AML-193 (cell line): ENCODE measurements around the gene GRID2IP.
"Not testable (repeated sequence)": the region's sequence is repeated elsewhere in the genome, so short reads cannot be mapped to it uniquely, and the experiment has no call there.

Experiments used
- DNase-seq, 2 experiments: peaks; one replicate each; lab custom pipeline; 2025; lab: John Stamatoyannopoulos, UW

The GRID2IP gene

DNA sequence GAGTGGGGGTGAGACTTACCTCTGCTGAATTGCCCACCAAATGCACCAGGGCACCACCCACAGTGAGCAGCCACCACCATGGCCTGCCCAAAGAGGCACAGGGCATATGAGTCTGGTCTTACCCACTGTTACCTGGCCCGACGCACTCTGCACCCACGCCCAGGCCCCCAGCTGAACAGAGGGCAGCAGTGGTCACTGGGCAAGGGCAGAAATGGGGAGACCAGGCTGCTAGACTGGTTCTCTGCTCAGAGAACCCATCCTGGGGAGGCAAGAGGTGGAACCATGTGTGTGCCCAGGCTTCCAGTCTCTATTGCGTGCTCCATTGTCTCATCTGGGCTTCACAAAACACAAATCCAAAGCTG, 64.1 kb downstream of the GRID2IP start:
- no peak for DNase-seq

GRCh38 chr7:6486438-6487183, 64.7 kb downstream of the GRID2IP start:
- no peak for DNase-seq

DNA sequence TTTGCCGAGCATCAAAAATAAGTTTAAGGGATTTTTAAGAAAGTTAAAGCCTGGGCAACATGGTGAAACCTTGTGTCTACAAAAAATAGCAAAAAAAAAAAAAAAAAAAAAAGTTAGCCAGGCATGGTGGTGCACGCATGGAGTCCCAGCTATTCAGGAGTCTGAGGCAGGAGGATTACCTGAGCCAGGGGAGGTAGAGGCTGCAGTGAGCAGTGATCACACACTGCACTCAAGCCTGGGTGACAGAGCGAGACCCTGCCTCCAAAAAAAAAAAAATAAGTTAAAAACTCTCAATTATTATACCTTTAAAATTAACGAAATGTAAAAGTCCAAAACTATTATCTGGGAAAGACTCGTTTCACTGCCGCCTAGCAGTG, 68.5 kb downstream of the GRID2IP start:
- no peak for DNase-seq

- DNase-seq = no peak
Measured at GRCh38 chr7:6482307-6482706, 69.0 kb downstream of the GRID2IP start.

DNA sequence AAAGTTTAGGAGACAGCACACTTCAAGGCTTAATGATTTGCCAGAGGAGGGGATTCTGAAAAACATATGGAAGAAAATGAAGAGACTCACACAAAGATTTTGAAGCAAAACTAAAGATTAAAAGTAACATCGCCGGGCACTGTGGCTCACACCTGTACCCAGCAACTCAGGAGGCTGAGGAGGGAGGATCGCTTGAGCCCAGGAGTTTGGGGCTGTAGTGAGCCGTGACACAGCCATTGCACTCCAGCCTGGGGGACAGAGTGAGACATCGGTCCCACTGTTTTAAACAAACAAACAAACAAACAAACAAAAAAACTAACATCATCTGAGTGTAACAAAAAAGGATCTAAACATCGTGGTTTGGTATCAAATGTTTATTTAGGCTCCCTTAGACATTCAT, 69.8 kb downstream of the GRID2IP start:
- no peak for DNase-seq

DNA sequence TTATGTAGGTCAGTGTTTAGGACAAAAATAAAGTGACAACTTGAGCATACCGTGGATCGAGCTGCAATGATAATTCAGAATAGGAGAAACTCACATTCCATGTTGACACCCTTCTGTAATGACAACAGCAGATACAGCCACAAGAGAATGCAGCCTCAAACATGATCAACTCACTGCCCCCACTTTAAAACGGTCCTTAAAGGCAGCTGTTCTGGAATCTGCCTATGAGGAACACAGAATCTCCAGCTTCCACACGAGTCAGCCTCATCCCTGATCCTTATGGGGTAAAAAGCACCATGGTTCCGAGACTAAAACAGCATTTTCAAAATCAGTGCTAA, 71.0 kb downstream of the GRID2IP start:
- DNase-seq = no peak

- DNase-seq = no peak
Measured at GRCh38 chr7:6479067-6479466, 72.2 kb downstream of the GRID2IP start.

DNA sequence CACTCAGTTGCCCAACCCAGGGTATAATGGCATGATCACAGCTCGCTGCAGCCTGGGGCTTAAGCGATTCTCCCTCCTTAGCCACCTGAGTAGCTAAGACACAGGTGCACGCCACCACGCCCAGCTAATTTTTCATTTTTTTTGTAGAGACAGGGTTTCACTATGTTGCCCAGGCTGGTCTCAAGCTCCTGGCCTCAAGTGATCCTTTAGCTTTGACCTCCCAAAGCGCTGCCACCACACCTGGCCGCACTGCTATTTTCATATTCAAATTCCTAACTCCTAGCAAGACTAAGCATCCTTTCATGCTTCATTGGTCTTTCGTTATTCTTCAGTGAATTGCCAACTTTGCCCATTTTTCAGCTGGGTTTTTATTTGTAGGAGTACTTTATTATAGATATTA, 73.1 kb downstream of the GRID2IP start:
- no peak for DNase-seq

- DNase-seq = no peak
Measured at GRCh38 chr7:6477318-6477660, 74.0 kb downstream of the GRID2IP start.

GRCh38 chr7:6476596-6477317, 74.5 kb downstream of the GRID2IP start:
- no peak for DNase-seq

- DNase-seq = no peak
Measured at GRCh38 chr7:6475433-6476186, 75.7 kb downstream of the GRID2IP start.

- no peak for DNase-seq
Measured at GRCh38 chr7:6465862-6466261, 85.4 kb downstream of the GRID2IP start.

DNA sequence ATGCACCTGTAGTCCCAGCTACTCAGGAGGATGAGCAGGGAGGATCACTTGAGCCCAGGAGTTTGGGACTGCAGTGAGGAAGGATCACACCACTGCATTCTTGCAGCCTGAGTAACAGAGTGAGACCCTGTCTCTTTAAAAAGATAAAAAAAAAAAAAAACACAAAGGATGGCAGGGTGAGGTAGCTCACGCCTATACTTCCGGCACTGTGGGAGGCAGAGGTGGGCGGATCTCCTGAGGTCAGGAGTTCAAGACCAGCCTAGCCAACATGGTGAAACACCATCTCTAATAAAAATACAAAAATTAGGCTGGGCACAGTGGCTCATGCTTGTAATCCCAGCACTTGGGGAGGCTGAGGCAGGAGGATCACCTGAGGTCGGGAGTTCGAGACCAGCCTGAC, 87.7 kb downstream of the GRID2IP start:
- DNase-seq = not testable (repeated sequence)

- no peak for DNase-seq
Measured at GRCh38 chr7:6461946-6462550, 89.2 kb downstream of the GRID2IP start.

DNA sequence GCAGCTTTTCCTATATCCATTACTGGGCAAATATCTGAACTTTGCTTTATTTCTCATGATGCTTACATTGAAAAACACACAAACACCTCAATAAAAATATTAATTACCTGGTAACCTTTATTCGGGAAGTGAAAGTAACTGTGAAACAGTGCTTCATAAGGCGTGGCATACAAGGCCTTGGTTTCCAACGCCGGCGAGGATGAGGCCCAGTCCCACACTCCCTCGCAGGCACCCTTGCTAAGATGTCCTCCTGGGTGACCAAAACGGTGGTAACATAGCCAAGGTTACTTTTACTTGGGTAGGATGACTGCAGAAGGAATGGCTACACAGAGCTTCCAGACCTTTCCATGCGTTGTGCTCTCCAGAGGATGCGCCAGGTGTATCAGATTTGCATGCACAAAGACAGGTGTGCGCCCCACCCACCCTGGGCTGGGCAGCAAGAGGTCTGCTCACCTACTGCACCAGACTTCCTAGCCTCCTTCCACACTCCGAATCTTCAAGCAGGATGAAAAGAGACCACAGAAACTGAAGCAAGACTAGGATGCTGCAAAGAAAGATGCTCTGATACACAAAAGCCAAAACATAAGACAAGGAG, 90.2 kb downstream of the GRID2IP start:
- DNase-seq = no peak

GRCh38 chr7:6460303-6460702, 91.0 kb downstream of the GRID2IP start:
- DNase-seq = no peak

- not testable (repeated sequence) for DNase-seq
Measured at GRCh38 chr7:6458676-6459075, 92.6 kb downstream of the GRID2IP start.

DNA sequence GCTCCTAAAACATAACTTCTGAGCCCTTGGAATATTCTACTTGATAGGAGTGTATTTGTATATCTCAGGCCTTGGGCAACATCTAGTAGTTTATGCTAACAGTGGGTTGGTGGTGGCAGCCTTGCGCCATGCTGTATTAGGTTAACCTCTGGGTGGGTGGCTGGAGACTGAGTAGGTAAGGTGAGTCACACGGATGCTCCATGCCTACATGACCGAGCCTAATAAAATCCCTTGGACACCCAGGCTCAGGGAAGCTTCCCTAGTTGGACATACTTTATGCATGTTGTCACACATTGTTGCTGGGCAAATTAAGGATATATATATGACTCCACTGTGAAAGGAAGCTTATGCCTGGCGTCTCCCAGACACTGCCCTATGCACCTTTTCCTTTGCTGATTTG, 97.5 kb downstream of the GRID2IP start:
- DNase-seq = no peak

DNA sequence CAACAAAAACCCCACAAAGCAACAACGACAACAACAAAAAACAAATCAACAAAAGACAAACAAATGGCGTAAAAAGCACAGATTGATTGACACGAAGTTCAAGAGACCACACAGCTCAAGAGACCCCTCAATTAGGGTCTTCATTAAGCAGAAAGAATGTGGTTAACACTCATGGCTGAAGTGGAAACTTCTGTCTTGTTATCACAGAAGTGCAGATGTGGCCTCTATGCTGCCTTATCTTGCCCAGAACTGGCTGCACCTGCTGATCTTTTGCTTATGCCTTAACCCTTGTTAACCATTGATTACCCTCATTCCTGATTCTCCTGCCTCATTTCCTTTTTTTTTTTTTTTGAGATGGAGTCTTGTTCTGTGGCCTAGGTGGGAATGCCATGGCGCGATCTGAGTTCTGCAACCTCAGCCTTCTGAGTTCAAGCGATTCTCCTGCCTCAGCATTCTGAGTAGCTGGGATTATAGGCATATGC, 100.0 kb downstream of the GRID2IP start:
- DNase-seq = no peak

DNA sequence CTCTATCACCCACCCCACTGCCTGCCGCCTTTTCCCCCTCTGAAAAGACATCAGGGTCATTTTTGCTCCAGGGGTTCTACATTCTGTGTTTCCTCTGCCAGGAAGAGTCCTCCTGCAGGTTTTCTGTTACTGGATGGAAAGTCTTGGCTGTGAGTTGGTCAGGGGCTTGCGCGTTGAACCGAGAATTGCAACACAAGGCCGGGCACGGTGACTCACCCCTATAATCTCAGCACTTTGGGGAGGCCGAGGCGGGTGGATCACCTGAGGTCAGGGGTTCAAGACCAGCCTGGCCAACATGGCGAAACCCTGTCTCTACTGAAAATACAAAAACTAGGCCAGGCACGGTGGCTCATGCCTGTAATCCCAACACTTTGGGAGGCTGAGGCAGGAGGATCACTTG, 100.7 kb downstream of the GRID2IP start:
- DNase-seq = not testable (repeated sequence)

- not testable (repeated sequence) for DNase-seq
Measured at GRCh38 chr7:6449884-6450283, 101.4 kb downstream of the GRID2IP start.

- DNase-seq = no peak
Measured at GRCh38 chr7:6448943-6449543, 102.2 kb downstream of the GRID2IP start.
